MCF 10A (cell line): ENCODE data around the gene FREM1. TPM values are rescaled to one million over a fixed set of nuclear protein-coding genes. Genes with fewer than 3 reads are reported as not detected.

ENCODE experiments used
- BruUV-seq: library from RNA; stranded (reverse); fragments of 400-500 nt; replicated peaks from 2 replicates; lab custom pipeline; 2021; lab: Mats Ljungman, UMichigan
- CTCF ChIA-PET: fragments of 300-600 bp; sonication (Branson Sonifier 250); formaldehyde crosslinking; extraction: SDS; loops from one replicate; lab custom pipeline; 2021; ENCODE audit warnings: antibody characterized with exemption, inconsistent platforms; lab: Yijun Ruan, JAX
- POLR2A ChIA-PET: fragments of 300-600, 350-650 bp; sonication (Branson Sonifier 250); formaldehyde crosslinking; extraction: SDS; loops from one replicate; lab custom pipeline; 2020; ENCODE audit warnings: antibody characterized with exemption, inconsistent platforms; lab: Yijun Ruan, JAX
- DNase-seq: peaks from one replicate; pipeline ENCODE4 v3.0.0-alpha.2; 2018; ENCODE audit not compliant: unreplicated experiment
- H3K27ac Mint-ChIP-seq: one replicate; pipeline ENCODE4 v1.8.0; 2022; ENCODE audit warnings: mild to moderate bottlenecking, low read depth, mixed read lengths; ENCODE audit not compliant: unreplicated experiment
- H3K27me3 Mint-ChIP-seq: one replicate; pipeline ENCODE4 v1.8.0; 2022; ENCODE audit warnings: mixed read lengths; ENCODE audit not compliant: insufficient read depth, unreplicated experiment
- H3K36me3 Mint-ChIP-seq: one replicate; pipeline ENCODE4 v1.8.0; 2022; ENCODE audit warnings: mild to moderate bottlenecking, moderate library complexity, mixed read lengths; ENCODE audit not compliant: insufficient read depth, unreplicated experiment
- H3K4me1 Mint-ChIP-seq: one replicate; pipeline ENCODE4 v1.8.0; 2022; ENCODE audit warnings: mixed read lengths; ENCODE audit not compliant: insufficient read depth, unreplicated experiment
- H3K4me3 Mint-ChIP-seq: one replicate; pipeline ENCODE4 v1.8.0; 2022; ENCODE audit warnings: mild to moderate bottlenecking, moderate library complexity, mixed read lengths; ENCODE audit not compliant: unreplicated experiment
- H3K9me3 Mint-ChIP-seq: one replicate; pipeline ENCODE4 v1.8.0; 2022; ENCODE audit warnings: mixed read lengths; ENCODE audit not compliant: unreplicated experiment
- intact Hi-C: fragments of 100-400 bp; cut with micrococcal nuclease; formaldehyde crosslinking; loops from 2 replicates; pipeline ENCODE4 v1.14.1; 2022
- total RNA-seq: library from RNA; stranded (reverse); gene quantifications from 2 replicates; pipeline ENCODE4 v1.2.3, GENCODE V29; 2022
- TF ChIP-seq, protein P1 (sequence below): fragments of 200-600 bp; IDR thresholded peaks from one replicate; pipeline ENCODE4 v1.8.0; 2022; ENCODE audit warnings: antibody characterized with exemption, mild to moderate bottlenecking; ENCODE audit not compliant: unreplicated experiment

Gene FREM1
- total RNA-seq, 1 experiment from 2014 or later = not detected

DNA sequence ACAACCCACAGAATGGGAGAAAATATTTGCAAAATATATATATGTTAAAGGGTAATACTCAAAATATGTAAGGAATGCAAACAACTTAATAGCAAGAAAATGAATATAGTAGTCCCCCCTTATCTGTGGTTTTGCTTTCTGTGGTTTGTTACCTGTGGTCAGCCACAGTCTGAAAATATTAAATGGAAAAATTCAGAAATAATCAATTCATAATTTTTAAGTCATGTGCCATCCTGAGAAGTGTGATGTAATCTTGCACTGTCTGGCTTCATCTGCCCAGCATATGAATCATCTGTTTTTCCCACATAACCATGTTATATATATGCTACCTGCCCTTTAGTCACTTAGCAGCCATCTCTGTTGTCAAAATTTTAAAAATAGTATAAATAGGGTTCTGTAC, 199.4 kb downstream of the FREM1 start:
- intact Hi-C loops = no loop called here

DNA sequence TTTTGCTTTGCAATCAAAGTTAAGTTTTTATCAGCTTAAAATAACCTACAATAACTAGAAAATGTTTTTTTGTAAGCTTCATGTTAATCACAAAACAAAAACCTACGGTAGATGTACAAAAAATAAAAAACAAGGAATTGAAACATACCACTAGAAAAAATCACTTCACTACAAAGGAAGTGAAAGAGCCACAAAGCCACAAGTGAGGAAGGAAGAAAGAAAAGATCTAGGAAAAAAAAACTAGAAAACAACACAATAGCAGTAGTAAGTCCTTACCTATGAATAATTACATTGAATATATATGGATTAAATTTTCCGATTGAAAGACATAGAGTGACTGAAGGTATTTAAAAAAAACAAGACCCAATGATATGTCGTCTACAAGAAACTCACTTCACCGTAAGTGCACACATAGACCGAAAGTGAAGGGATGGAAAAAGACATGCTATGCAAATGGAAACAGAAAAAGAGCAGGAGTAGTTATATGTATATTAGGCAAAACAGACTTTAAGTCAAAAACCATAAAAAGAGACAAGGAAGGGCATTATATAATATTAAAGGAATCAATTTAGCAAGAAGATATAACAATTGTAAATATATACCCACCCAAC, 203.6 kb downstream of the FREM1 start:
- no peaks in the 10 kb centered on the region for H3K4me1 Mint-ChIP-seq
- ChIA-PET CTCF (interaction anchor here (0.6 kb wide), 2 partner anchors 242 to 437 kb away, joined by 3 to 4 read pairs; no protein-coding TSS in a partner anchor), POLR2A (interaction anchor here (0.8 kb wide), 1 partner anchor 14 kb away, joined by 3 read pairs; no protein-coding TSS in a partner anchor)
- no peak for DNase-seq
- BruUV-seq = no TSS peak
- TF ChIP-seq, protein P1, sequence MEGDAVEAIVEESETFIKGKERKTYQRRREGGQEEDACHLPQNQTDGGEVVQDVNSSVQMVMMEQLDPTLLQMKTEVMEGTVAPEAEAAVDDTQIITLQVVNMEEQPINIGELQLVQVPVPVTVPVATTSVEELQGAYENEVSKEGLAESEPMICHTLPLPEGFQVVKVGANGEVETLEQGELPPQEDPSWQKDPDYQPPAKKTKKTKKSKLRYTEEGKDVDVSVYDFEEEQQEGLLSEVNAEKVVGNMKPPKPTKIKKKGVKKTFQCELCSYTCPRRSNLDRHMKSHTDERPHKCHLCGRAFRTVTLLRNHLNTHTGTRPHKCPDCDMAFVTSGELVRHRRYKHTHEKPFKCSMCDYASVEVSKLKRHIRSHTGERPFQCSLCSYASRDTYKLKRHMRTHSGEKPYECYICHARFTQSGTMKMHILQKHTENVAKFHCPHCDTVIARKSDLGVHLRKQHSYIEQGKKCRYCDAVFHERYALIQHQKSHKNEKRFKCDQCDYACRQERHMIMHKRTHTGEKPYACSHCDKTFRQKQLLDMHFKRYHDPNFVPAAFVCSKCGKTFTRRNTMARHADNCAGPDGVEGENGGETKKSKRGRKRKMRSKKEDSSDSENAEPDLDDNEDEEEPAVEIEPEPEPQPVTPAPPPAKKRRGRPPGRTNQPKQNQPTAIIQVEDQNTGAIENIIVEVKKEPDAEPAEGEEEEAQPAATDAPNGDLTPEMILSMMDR = no peak
- H3K27ac Mint-ChIP-seq = no peak overlapping the region
- intact Hi-C loops = no loop called here
- no peak overlapping the region for H3K4me3 Mint-ChIP-seq
- no peaks in the 10 kb centered on the region for H3K27me3 Mint-ChIP-seq
- peaks cover 6% of the 10 kb centered on the region for H3K36me3 Mint-ChIP-seq
- peaks cover 17% of the 10 kb centered on the region for H3K9me3 Mint-ChIP-seq

More for the DNA sequence above, 199.4 kb downstream of the FREM1 start:
- Mint-ChIP-seq H3K9me3 (peaks cover 10% of the 10 kb centered on the region), H3K27me3 (no peaks in the 10 kb centered on the region), H3K36me3 (no peaks in the 10 kb centered on the region), H3K4me1 (no peaks in the 10 kb centered on the region), H3K4me3 (no peak overlapping the region), H3K27ac (no peak overlapping the region)
- TF ChIP-seq, protein P1 = no peak
- ChIA-PET POLR2A (interaction anchor here (0.7 kb wide), 1 partner anchor 158 kb away, joined by 5 read pairs; no protein-coding TSS in a partner anchor), CTCF (no interaction called here)
- peak; percentile 33 for DNase-seq
- BruUV-seq = no TSS peak

DNA sequence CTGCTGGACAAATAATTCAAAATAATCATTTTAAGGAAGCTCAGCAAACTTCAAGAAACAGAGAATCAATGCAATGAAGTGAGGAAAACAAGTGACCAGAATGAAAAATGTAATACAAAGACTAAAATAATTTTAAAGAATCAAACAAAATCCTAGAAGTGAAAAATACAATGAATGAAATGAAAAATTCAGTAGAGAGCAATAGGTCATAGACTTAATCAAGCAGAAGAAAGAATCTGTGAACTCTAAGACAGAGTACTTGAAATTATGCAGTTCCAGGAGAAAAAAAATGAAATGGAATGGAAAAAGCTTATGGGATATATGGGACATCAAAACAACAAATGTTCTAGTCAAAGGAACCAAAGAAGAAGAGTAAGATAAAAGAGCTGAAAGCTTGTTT, 205.1 kb downstream of the FREM1 start:
- intact Hi-C loops = no loop called here
- BruUV-seq = no TSS peak
- TF ChIP-seq, protein P1 = no peak
- Mint-ChIP-seq H3K4me1 (no peaks in the 10 kb centered on the region), H3K9me3 (peaks cover 17% of the 10 kb centered on the region), H3K4me3 (no peak overlapping the region), H3K27ac (no peak overlapping the region), H3K27me3 (no peaks in the 10 kb centered on the region), H3K36me3 (peaks cover 6% of the 10 kb centered on the region)
- ChIA-PET POLR2A (no interaction called here), CTCF (no interaction called here)
- DNase-seq = no peak

DNA sequence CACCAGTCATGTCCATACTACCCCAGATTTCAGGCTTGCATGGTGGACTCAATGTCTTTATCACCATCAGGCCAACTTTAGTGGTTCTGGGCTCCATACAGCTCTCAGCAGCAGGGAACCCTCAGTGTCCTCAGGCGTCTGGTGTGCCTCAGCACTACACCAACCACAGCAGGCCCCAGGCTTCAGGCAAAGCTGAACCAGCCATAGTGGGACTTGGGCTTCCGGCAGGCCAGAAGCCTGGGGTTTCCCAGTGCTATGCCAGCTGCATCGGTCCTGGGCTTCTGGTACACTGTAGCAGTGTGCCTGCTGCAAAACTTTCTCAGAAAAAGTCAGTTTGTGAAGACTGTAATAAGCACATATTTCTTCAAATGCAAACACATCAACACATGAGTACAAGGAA, 205.9 kb downstream of the FREM1 start:
- DNase-seq = no peak
- TF ChIP-seq, protein P1 = no peak
- intact Hi-C loops = no loop called here
- H3K9me3 Mint-ChIP-seq = peaks cover 17% of the 10 kb centered on the region
- CTCF ChIA-PET = no interaction called here
- no TSS peak for BruUV-seq
- no peaks in the 10 kb centered on the region for H3K27me3 Mint-ChIP-seq
- POLR2A ChIA-PET = no interaction called here
- H3K27ac Mint-ChIP-seq = no peak overlapping the region
- no peaks in the 10 kb centered on the region for H3K4me1 Mint-ChIP-seq
- H3K4me3 Mint-ChIP-seq = no peak overlapping the region
- peaks cover 6% of the 10 kb centered on the region for H3K36me3 Mint-ChIP-seq
